HepG2 (cell line): ENCODE results near the gene GATD1.

Experiments
- ASH2L ChIP-seq: fragments of 300-600, 200-600 bp; sonication (generic); IDR thresholded peaks from 2 replicates; pipeline ENCODE4 v1.7.0; 2017; ENCODE audit warnings: low read depth, mild to moderate bottlenecking, moderate library complexity, mixed read lengths, low read length; ENCODE audit not compliant: insufficient read length
- HCFC1 ChIP-seq: fragments of 150-350 bp; IDR thresholded peaks from 2 replicates; pipeline ENCODE4 v1.6.1; 2014; ENCODE audit warnings: low read depth, low read length
- KDM1A ChIP-seq: IDR thresholded peaks from 2 replicates; pipeline ENCODE4 v1.6.1; 2016; ENCODE audit warnings: missing compliant biosample characterization
- NR2C2 ChIP-seq: sonication (generic); formaldehyde crosslinking; IDR thresholded peaks from 2 replicates; pipeline ENCODE4 v1.4.0; 2020; ENCODE audit warnings: missing genetic modification reagents, mild to moderate bottlenecking, moderate library complexity, borderline replicate concordance
- POLR2AphosphoS5 ChIP-seq: IDR thresholded peaks from 2 replicates; pipeline ENCODE4 v1.6.1; 2012; ENCODE audit warnings: low read depth, low read length
- RFXAP ChIP-seq: sonication (generic); formaldehyde crosslinking; IDR thresholded peaks from 2 replicates; pipeline ENCODE4 v1.4.0; 2020; ENCODE audit warnings: missing genetic modification reagents, borderline replicate concordance
- ZNF225 ChIP-seq: sonication (generic); formaldehyde crosslinking; IDR thresholded peaks from 2 replicates; pipeline ENCODE4 v1.4.0; 2020; ENCODE audit warnings: mild to moderate bottlenecking, missing genetic modification reagents
- ZNF337 ChIP-seq: sonication (generic); formaldehyde crosslinking; IDR thresholded peaks from 2 replicates; pipeline ENCODE4 v1.5.1; 2020; ENCODE audit warnings: missing genetic modification reagents, low read depth, mild to moderate bottlenecking, borderline replicate concordance
- ZNF678 ChIP-seq: sonication (generic); formaldehyde crosslinking; IDR thresholded peaks from 2 replicates; pipeline ENCODE4 v1.4.0; 2020; ENCODE audit warnings: mild to moderate bottlenecking, missing genetic modification reagents
- ZNF879 ChIP-seq: sonication (generic); formaldehyde crosslinking; IDR thresholded peaks from 2 replicates; pipeline ENCODE4 v1.8.1; 2023; ENCODE audit warnings: missing genetic modification reagents
- TF ChIP-seq, protein P1 (sequence below): sonication (generic); formaldehyde crosslinking; IDR thresholded peaks from 2 replicates; pipeline ENCODE4 v1.8.0; 2022; ENCODE audit warnings: low read depth, missing genetic modification reagents
- TF ChIP-seq, protein P2 (sequence below): sonication (generic); formaldehyde crosslinking; IDR thresholded peaks from 2 replicates; pipeline ENCODE4 v1.4.0; 2020; ENCODE audit warnings: mild to moderate bottlenecking, missing genetic modification reagents
- TF ChIP-seq, protein P3 (sequence below): sonication (generic); formaldehyde crosslinking; IDR thresholded peaks from 2 replicates; pipeline ENCODE4 v1.4.0; 2020; ENCODE audit warnings: mild to moderate bottlenecking, low read depth, missing genetic modification reagents

DNA sequence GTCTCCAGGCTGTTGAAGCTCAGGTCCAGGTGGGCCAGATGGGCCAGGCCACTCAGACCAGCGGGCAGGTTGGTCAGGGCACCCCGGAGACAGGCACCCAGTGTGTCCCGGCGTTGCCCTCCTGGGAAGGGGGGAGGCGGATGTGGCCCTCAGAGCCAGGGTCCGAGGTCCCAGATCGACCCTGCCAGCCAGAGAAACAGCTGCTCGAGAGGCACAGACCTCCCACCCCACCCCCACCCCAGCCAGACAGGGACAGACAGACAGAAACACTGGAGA is 26.1 kb upstream of the GATD1 start:
- TF ChIP-seq HCFC1 (no peak), ZNF879 (CRISPR knock-in tag) (no peak), RFXAP (CRISPR knock-in tag) (no peak), ZNF337 (no peak), NR2C2 (CRISPR knock-in tag) (no peak), KDM1A (no peak), ASH2L (no peak), ZNF678 (no peak), ZNF225 (CRISPR knock-in tag) (no peak), POLR2AphosphoS5 (no peak)
- TF ChIP-seq, protein P1, sequence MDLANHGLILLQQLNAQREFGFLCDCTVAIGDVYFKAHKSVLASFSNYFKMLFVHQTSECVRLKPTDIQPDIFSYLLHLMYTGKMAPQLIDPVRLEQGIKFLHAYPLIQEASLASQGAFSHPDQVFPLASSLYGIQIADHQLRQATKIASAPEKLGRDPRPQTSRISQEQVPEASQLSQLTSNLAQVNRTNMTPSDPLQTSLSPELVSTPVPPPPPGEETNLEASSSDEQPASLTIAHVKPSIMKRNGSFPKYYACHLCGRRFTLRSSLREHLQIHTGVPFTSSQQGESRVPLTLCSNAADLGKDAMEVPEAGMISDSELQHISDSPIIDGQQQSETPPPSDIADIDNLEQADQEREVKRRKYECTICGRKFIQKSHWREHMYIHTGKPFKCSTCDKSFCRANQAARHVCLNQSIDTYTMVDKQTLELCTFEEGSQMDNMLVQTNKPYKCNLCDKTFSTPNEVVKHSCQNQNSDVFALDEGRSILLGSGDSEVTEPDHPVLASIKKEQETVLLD (CRISPR knock-in tag) = no peak
- TF ChIP-seq, protein P2, sequence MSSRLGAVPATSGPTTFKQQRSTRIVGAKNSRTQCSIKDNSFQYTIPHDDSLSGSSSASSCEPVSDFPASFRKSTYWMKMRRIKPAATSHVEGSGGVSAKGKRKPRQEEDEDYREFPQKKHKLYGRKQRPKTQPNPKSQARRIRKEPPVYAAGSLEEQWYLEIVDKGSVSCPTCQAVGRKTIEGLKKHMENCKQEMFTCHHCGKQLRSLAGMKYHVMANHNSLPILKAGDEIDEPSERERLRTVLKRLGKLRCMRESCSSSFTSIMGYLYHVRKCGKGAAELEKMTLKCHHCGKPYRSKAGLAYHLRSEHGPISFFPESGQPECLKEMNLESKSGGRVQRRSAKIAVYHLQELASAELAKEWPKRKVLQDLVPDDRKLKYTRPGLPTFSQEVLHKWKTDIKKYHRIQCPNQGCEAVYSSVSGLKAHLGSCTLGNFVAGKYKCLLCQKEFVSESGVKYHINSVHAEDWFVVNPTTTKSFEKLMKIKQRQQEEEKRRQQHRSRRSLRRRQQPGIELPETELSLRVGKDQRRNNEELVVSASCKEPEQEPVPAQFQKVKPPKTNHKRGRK (CRISPR knock-in tag) = no peak
- TF ChIP-seq, protein P3, sequence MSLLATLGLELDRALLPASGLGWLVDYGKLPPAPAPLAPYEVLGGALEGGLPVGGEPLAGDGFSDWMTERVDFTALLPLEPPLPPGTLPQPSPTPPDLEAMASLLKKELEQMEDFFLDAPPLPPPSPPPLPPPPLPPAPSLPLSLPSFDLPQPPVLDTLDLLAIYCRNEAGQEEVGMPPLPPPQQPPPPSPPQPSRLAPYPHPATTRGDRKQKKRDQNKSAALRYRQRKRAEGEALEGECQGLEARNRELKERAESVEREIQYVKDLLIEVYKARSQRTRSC (CRISPR knock-in tag) = no peak
